Measurements from ENCODE around the gene FIG4. TPM values are rescaled to one million over a fixed set of nuclear protein-coding genes. Genes with fewer than 3 reads are reported as not detected.

FIG4 gene
- total and polyA plus RNA-seq, 2 of the 13 experiments (the other 11 are each of a cell fraction or from before 2014, with no cell fraction given), result 5.5 to 7.9 TPM

- TF ChIP-seq, protein P1, sequence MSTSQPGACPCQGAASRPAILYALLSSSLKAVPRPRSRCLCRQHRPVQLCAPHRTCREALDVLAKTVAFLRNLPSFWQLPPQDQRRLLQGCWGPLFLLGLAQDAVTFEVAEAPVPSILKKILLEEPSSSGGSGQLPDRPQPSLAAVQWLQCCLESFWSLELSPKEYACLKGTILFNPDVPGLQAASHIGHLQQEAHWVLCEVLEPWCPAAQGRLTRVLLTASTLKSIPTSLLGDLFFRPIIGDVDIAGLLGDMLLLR (CRISPR knock-in tag; IDR thresholded peaks at IDR 0.05), result no peak
- TF ChIP-seq MXI1 (IDR thresholded peaks at IDR 0.05; ENCODE audit: borderline replicate concordance, low read depth, low read length) (0 out of 3 replicates have a peak, but pooled peaks have one; percentile 12), IKZF1 (IDR thresholded peaks at IDR 0.05) (no peak), MIER2 (CRISPR knock-in tag; IDR thresholded peaks at IDR 0.05) (no peak), ZBTB43 (CRISPR knock-in tag; conservative IDR thresholded peaks at IDR 0.05) (no peak), RFXAP (CRISPR knock-in tag; IDR thresholded peaks at IDR 0.05; ENCODE audit: borderline replicate concordance) (no peak), RARA (CRISPR knock-in tag; IDR thresholded peaks at IDR 0.05) (no peak), ZXDC (CRISPR knock-in tag; IDR thresholded peaks at IDR 0.05) (no peak), ZNF605 (CRISPR knock-in tag; IDR thresholded peaks at IDR 0.05) (no peak), ZBTB39 (CRISPR knock-in tag; IDR thresholded peaks at IDR 0.05) (no peak), RNF219 (CRISPR knock-in tag; IDR thresholded peaks at IDR 0.05) (no peak), ZNF776 (CRISPR knock-in tag; IDR thresholded peaks at IDR 0.05) (no peak)
- TF ChIP-seq, protein P2, sequence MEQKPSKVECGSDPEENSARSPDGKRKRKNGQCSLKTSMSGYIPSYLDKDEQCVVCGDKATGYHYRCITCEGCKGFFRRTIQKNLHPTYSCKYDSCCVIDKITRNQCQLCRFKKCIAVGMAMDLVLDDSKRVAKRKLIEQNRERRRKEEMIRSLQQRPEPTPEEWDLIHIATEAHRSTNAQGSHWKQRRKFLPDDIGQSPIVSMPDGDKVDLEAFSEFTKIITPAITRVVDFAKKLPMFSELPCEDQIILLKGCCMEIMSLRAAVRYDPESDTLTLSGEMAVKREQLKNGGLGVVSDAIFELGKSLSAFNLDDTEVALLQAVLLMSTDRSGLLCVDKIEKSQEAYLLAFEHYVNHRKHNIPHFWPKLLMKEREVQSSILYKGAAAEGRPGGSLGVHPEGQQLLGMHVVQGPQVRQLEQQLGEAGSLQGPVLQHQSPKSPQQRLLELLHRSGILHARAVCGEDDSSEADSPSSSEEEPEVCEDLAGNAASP (CRISPR knock-in tag; IDR thresholded peaks at IDR 0.05; ENCODE audit: borderline replicate concordance), result 0 out of 2 replicates have a peak, but pooled peaks have one; percentile 26
- TF ChIP-seq, protein P3, sequence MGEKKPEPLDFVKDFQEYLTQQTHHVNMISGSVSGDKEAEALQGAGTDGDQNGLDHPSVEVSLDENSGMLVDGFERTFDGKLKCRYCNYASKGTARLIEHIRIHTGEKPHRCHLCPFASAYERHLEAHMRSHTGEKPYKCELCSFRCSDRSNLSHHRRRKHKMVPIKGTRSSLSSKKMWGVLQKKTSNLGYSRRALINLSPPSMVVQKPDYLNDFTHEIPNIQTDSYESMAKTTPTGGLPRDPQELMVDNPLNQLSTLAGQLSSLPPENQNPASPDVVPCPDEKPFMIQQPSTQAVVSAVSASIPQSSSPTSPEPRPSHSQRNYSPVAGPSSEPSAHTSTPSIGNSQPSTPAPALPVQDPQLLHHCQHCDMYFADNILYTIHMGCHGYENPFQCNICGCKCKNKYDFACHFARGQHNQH (CRISPR knock-in tag; IDR thresholded peaks at IDR 0.05), result peak; percentile 43; the same call in 1 of the 2 replicates
- TF ChIP-seq, protein P4, sequence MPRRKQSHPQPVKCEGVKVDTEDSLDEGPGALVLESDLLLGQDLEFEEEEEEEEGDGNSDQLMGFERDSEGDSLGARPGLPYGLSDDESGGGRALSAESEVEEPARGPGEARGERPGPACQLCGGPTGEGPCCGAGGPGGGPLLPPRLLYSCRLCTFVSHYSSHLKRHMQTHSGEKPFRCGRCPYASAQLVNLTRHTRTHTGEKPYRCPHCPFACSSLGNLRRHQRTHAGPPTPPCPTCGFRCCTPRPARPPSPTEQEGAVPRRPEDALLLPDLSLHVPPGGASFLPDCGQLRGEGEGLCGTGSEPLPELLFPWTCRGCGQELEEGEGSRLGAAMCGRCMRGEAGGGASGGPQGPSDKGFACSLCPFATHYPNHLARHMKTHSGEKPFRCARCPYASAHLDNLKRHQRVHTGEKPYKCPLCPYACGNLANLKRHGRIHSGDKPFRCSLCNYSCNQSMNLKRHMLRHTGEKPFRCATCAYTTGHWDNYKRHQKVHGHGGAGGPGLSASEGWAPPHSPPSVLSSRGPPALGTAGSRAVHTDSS (CRISPR knock-in tag; conservative IDR thresholded peaks at IDR 0.05), result no peak
These were observed 14.2 kb downstream of the FIG4 start (continued) for GRCh38 chr6:109705258-109705657.

Data from HepG2 (cell line).